ENCODE measurements around the gene ZMAT1. TPM values are rescaled to one million over a fixed set of nuclear protein-coding genes. Genes with fewer than 3 reads are reported as not detected.

Gene ZMAT1
- total and polyA plus RNA-seq, 10 donors, result 10.8 to 31.3 (median 19.3) TPM

- intact Hi-C loops (cut with DNase I; ENCODE audit: low total_unique reads), result no loop called here
- no peaks in the 10 kb centered on the region for H3K4me1 ChIP-seq
- H3K36me3 ChIP-seq, result peaks cover 0 to 17% (median 0%) of the 10 kb centered on the region in 6 donors
- no peaks in the 10 kb centered on the region for H3K27me3 ChIP-seq (replicated peaks in 1 of 7)
- no peak for DNase-seq
- H3K9me3 ChIP-seq, result peaks cover 0 to 46% (median 32%) of the 10 kb centered on the region in 8 donors
- WGBS, 5 donors, result 60 to 85% (median 74%) methylated on average over 4 to 5 of the region's 5 CpGs; no CpG with 5 or more reads in 1 of the 5 donors
- TF ChIP-seq CTCF (IDR thresholded peaks at IDR 0.05 in 8 of 11, conservative IDR thresholded peaks at IDR 0.05 in 3 of 11), result no peak
- no peak for TF ChIP-seq POLR2AphosphoS5 (IDR thresholded peaks at IDR 0.05)
- TF ChIP-seq POLR2A (IDR thresholded peaks at IDR 0.05), result no peak
- no peak overlapping the region for H3K4me3 ChIP-seq
- H3K27ac ChIP-seq, result no peak overlapping the region
Observed at GRCh38 chrX:101906136-101906796, 25.6 kb downstream of the ZMAT1 start.

- Histone ChIP-seq H3K4me1 (no peaks in the 10 kb centered on the region), H3K9me3 (peaks cover 0 to 34% (median 19%) of the 10 kb centered on the region in 8 donors), H3K27me3 (replicated peaks in 1 of 7) (no peaks in the 10 kb centered on the region), H3K4me3 (no peak overlapping the region), H3K36me3 (peaks cover 0 to 17% (median 0%) of the 10 kb centered on the region in 6 donors), H3K27ac (no peak overlapping the region)
- TF ChIP-seq POLR2AphosphoS5 (IDR thresholded peaks at IDR 0.05) (no peak), CTCF (IDR thresholded peaks at IDR 0.05 in 8 of 11, conservative IDR thresholded peaks at IDR 0.05 in 3 of 11) (no peak), POLR2A (IDR thresholded peaks at IDR 0.05) (no peak)
- no peak for DNase-seq
- WGBS, 5 donors, result 84 to 100% (median 86%) methylated on average over 1 of the region's 1 CpG
- intact Hi-C loops (cut with DNase I; ENCODE audit: low total_unique reads), result no loop called here
Observed at GRCh38 chrX:101904996-101905395, 26.8 kb downstream of the ZMAT1 start.

Small RNA genes within 50 kb of the gene (small RNA-seq; reads per million reads assigned to genes)
- 0 reads per million in 4 donors for gene RNU6-345P

Other genes with a start within 250 kb of the ZMAT1 start
- 1 to 10 TPM in 6 of 7 donors, not detected in 1; 1.7 to 5.2 (median 2.8) TPM for gene TCEAL2, start 193.7 kb upstream of the ZMAT1 start, total RNA-seq
- gene TCEAL2, start 193.7 kb upstream of the ZMAT1 start, polyA plus RNA-seq, result 1 to 10 TPM in 2 of 3 donors, under 1 TPM in 1; 0.39 to 3.2 (median 2.3) TPM
- not detected for gene TCEAL6, start 210.5 kb upstream of the ZMAT1 start, total RNA-seq
- gene TCEAL6, start 210.5 kb upstream of the ZMAT1 start, polyA plus RNA-seq, result not detected
- gene BEX5, start 223.9 kb upstream of the ZMAT1 start, total RNA-seq, result 1 to 10 TPM; 1.8 to 5.1 (median 2.8) TPM
- 1 to 10 TPM; 2.1 to 4.8 (median 3.8) TPM for gene BEX5, start 223.9 kb upstream of the ZMAT1 start, polyA plus RNA-seq